Liver (tissue), 9 donors: Measurements from ENCODE around the gene EXD3. TPM values are rescaled to one million over a fixed set of nuclear protein-coding genes. Genes with fewer than 3 reads are reported as not detected.

Experiments
- DNase-seq: peaks from one replicate; pipeline ENCODE4 v3.0.0-alpha.2; 2017; ENCODE audit warnings: low spot score
- H3K27ac ChIP-seq, 2 donors: one replicate each; pipeline ENCODE4 v1.7.0; 2013; ENCODE audit warnings: inconsistent platforms in 2 of 2, low read length in 2 of 2, control low read depth in 1 of 2, low read depth in 1 of 2, mild to moderate bottlenecking in 1 of 2
- H3K27me3 ChIP-seq, 4 donors: one replicate each; pipeline versions ENCODE4 v1.6.1 to v1.7.0; 2013; ENCODE audit warnings: low read length in 3 of 4, inconsistent platforms in 1 of 4, mild to moderate bottlenecking in 1 of 4, moderate library complexity in 1 of 4; ENCODE audit not compliant: control insufficient read depth in 4 of 4, insufficient read depth in 4 of 4
- H3K36me3 ChIP-seq, 4 donors: one replicate each; pipeline versions ENCODE4 v1.6.1 to v1.7.0; 2013; ENCODE audit warnings: low read length in 3 of 4, mild to moderate bottlenecking in 3 of 4, low read depth in 1 of 4, moderate library complexity in 1 of 4; ENCODE audit not compliant: control insufficient read depth in 4 of 4, insufficient read depth in 3 of 4
- H3K4me1 ChIP-seq, 4 donors: one replicate each; pipeline versions ENCODE4 v1.6.1 to v1.7.0; 2013; ENCODE audit warnings: low read length in 3 of 4, mild to moderate bottlenecking in 3 of 4, moderate library complexity in 1 of 4; ENCODE audit not compliant: control insufficient read depth in 4 of 4, insufficient read depth in 4 of 4
- H3K4me3 ChIP-seq, 3 donors: one replicate each; pipeline versions ENCODE4 v1.6.1 to v1.7.0; 2013; ENCODE audit warnings: low read length in 3 of 3, control low read depth in 1 of 3, low read depth in 1 of 3, mild to moderate bottlenecking in 1 of 3
- H3K9ac ChIP-seq, 2 donors: one replicate each; pipeline ENCODE4 v1.7.0; 2013; ENCODE audit warnings: low read length in 2 of 2, mild to moderate bottlenecking in 2 of 2, moderate library complexity in 2 of 2, control low read depth in 1 of 2, low read depth in 1 of 2
- H3K9me3 ChIP-seq, 4 donors: one replicate each; pipeline versions ENCODE4 v1.6.1 to v1.7.0; 2013; ENCODE audit warnings: low read length in 3 of 4; ENCODE audit not compliant: control insufficient read depth in 4 of 4
- EGR1 ChIP-seq, 2 donors: IDR thresholded peaks; 2 replicates each; pipeline ENCODE4 v1.6.1; 2016 to 2018; ENCODE audit warnings: antibody characterized with exemption in 2 of 2, low read depth in 2 of 2
- FOXA1 ChIP-seq: IDR thresholded peaks from 2 replicates; pipeline ENCODE4 v1.6.1; 2016; ENCODE audit warnings: antibody characterized with exemption
- FOXA2 ChIP-seq: IDR thresholded peaks from 2 replicates; pipeline ENCODE4 v1.6.1; 2016; ENCODE audit warnings: antibody characterized with exemption
- GABPA ChIP-seq, 2 donors: IDR thresholded peaks in 1 of 2; conservative IDR thresholded peaks in 1 of 2; 2 replicates each; pipeline ENCODE4 v1.6.1; 2016; ENCODE audit warnings: antibody characterized with exemption in 2 of 2, mild to moderate bottlenecking in 1 of 2, moderate library complexity in 1 of 2
- HNF4A ChIP-seq, 2 donors: conservative IDR thresholded peaks; 2 replicates each; pipeline ENCODE4 v1.6.1; 2016; ENCODE audit warnings: antibody characterized with exemption in 2 of 2, mild to moderate bottlenecking in 2 of 2
- HNF4G ChIP-seq: IDR thresholded peaks from 2 replicates; pipeline ENCODE4 v1.6.1; 2016; ENCODE audit warnings: antibody characterized with exemption
- JUND ChIP-seq, 2 donors: IDR thresholded peaks; 2 replicates each; pipeline ENCODE4 v1.6.1; 2016; ENCODE audit warnings: antibody characterized with exemption in 2 of 2
- NR2F2 ChIP-seq: IDR thresholded peaks from 2 replicates; pipeline ENCODE4 v1.6.1; 2016; ENCODE audit warnings: antibody characterized with exemption
- RAD21 ChIP-seq, 2 donors: IDR thresholded peaks; 2 replicates each; pipeline ENCODE4 v1.6.1; 2016; ENCODE audit warnings: antibody characterized with exemption in 2 of 2, mild to moderate bottlenecking in 2 of 2
- RXRA ChIP-seq, 2 donors: IDR thresholded peaks; 2 replicates each; pipeline ENCODE4 v1.6.1; 2017 to 2018; ENCODE audit warnings: antibody characterized with exemption in 2 of 2, mild to moderate bottlenecking in 1 of 2
- SP1 ChIP-seq: IDR thresholded peaks from 2 replicates; pipeline ENCODE4 v1.6.1; 2018; ENCODE audit warnings: antibody characterized with exemption, mild to moderate bottlenecking
- YY1 ChIP-seq: IDR thresholded peaks from 2 replicates; pipeline ENCODE4 v1.6.1; 2016; ENCODE audit warnings: antibody characterized with exemption, mild to moderate bottlenecking
- WGBS: extraction: QIAGEN DNeasy Blood & Tissue Kit; methylation state at CpG from one replicate; pipeline ENCODE4 v1.1.7; 2013; 5-methylcytosine and 5-hydroxymethylcytosine counted together
- polyA plus RNA-seq, 2 donors: library from polyadenylated mRNA; stranded (reverse) in 1 of 2; unstranded in 1 of 2; fragments of 200-250 nt in 1 of 2; fragments of >200 nt in 1 of 2; fragmentation: Nextera tagmentation in 1 of 2; extraction: Ambion mirVana in 1 of 2; gene quantifications; one replicate each; pipeline versions ENCODE4 v1.2.1 to v1.2.3, GENCODE V29; 2013 to 2015
- total RNA-seq, 2 donors: library from RNA; depleted of rRNA; stranded (reverse); fragments of >200 nt; gene quantifications; one replicate each; pipeline ENCODE4 v1.2.3, GENCODE V29; 2014
- TF ChIP-seq, protein P1 (sequence below): IDR thresholded peaks from 2 replicates; pipeline ENCODE4 v1.6.1; 2016; ENCODE audit warnings: antibody characterized with exemption
- TF ChIP-seq, protein P2 (sequence below): IDR thresholded peaks from 2 replicates; pipeline ENCODE4 v1.6.1; 2016; ENCODE audit warnings: antibody characterized with exemption, mild to moderate bottlenecking
- TF ChIP-seq, protein P3 (sequence below): IDR thresholded peaks from 2 replicates; pipeline ENCODE4 v1.6.1; 2016; ENCODE audit warnings: antibody characterized with exemption
- TF ChIP-seq, protein P4 (sequence below): fragments of 150-350 bp; IDR thresholded peaks from 2 replicates; pipeline ENCODE4 v1.5.1; 2017; ENCODE audit warnings: improper control_type of control experiment, low read depth, low read length; ENCODE audit not compliant: missing input control
- TF ChIP-seq, protein P5 (sequence below): IDR thresholded peaks from 2 replicates; pipeline ENCODE4 v1.6.1; 2016; ENCODE audit warnings: antibody characterized with exemption
- donor health status: healthy.
- donor health status: healthy.
- donor health status: healthy.
- donor health status: healthy.
- donor health status: healthy.

Gene EXD3
- total and polyA plus RNA-seq, 4 donors: 2.5 to 6.7 (median 3.7) TPM

DNA sequence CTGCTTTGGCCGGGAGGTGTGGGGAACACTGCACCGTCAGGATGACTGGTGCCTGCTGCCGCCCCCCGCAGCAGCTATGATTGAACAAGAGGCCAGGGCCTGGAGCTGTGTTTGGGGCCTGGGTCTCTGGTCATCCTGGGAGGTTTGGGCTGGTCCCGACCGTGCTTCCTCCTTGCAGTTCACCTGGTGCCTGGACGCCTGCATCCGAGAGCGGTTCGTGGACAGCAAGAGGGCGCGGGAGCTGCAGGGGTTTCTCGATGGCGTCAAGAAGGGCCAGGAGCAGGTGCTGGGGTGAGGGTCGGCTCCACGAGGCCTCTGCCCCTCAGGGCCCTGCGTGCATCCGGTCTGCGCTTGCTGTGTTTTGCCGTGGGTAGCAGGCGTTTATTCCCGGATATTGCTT is 158.9 kb downstream of the EXD3 start:
- TF ChIP-seq, protein P1, sequence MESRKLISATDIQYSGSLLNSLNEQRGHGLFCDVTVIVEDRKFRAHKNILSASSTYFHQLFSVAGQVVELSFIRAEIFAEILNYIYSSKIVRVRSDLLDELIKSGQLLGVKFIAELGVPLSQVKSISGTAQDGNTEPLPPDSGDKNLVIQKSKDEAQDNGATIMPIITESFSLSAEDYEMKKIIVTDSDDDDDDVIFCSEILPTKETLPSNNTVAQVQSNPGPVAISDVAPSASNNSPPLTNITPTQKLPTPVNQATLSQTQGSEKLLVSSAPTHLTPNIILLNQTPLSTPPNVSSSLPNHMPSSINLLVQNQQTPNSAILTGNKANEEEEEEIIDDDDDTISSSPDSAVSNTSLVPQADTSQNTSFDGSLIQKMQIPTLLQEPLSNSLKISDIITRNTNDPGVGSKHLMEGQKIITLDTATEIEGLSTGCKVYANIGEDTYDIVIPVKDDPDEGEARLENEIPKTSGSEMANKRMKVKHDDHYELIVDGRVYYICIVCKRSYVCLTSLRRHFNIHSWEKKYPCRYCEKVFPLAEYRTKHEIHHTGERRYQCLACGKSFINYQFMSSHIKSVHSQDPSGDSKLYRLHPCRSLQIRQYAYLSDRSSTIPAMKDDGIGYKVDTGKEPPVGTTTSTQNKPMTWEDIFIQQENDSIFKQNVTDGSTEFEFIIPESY: no peak
- TF ChIP-seq RXRA (IDR thresholded peaks at IDR 0.05): no peak
- TF ChIP-seq, protein P2, sequence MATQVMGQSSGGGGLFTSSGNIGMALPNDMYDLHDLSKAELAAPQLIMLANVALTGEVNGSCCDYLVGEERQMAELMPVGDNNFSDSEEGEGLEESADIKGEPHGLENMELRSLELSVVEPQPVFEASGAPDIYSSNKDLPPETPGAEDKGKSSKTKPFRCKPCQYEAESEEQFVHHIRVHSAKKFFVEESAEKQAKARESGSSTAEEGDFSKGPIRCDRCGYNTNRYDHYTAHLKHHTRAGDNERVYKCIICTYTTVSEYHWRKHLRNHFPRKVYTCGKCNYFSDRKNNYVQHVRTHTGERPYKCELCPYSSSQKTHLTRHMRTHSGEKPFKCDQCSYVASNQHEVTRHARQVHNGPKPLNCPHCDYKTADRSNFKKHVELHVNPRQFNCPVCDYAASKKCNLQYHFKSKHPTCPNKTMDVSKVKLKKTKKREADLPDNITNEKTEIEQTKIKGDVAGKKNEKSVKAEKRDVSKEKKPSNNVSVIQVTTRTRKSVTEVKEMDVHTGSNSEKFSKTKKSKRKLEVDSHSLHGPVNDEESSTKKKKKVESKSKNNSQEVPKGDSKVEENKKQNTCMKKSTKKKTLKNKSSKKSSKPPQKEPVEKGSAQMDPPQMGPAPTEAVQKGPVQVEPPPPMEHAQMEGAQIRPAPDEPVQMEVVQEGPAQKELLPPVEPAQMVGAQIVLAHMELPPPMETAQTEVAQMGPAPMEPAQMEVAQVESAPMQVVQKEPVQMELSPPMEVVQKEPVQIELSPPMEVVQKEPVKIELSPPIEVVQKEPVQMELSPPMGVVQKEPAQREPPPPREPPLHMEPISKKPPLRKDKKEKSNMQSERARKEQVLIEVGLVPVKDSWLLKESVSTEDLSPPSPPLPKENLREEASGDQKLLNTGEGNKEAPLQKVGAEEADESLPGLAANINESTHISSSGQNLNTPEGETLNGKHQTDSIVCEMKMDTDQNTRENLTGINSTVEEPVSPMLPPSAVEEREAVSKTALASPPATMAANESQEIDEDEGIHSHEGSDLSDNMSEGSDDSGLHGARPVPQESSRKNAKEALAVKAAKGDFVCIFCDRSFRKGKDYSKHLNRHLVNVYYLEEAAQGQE: no peak
- no peak for TF ChIP-seq RAD21 (IDR thresholded peaks at IDR 0.05)
- no peak for TF ChIP-seq NR2F2
- TF ChIP-seq, protein P3, sequence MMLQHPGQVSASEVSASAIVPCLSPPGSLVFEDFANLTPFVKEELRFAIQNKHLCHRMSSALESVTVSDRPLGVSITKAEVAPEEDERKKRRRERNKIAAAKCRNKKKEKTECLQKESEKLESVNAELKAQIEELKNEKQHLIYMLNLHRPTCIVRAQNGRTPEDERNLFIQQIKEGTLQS: no peak
- TF ChIP-seq EGR1 (IDR thresholded peaks at IDR 0.05; ENCODE audit: low read depth in 2 of 2): no peak
- TF ChIP-seq FOXA1: no peak
- no peak for TF ChIP-seq JUND (IDR thresholded peaks at IDR 0.05)
- no peak for TF ChIP-seq YY1
- TF ChIP-seq HNF4A (conservative IDR thresholded peaks at IDR 0.05): no peak
- TF ChIP-seq HNF4G: no peak
- no peak for TF ChIP-seq SP1
- TF ChIP-seq, protein P4, sequence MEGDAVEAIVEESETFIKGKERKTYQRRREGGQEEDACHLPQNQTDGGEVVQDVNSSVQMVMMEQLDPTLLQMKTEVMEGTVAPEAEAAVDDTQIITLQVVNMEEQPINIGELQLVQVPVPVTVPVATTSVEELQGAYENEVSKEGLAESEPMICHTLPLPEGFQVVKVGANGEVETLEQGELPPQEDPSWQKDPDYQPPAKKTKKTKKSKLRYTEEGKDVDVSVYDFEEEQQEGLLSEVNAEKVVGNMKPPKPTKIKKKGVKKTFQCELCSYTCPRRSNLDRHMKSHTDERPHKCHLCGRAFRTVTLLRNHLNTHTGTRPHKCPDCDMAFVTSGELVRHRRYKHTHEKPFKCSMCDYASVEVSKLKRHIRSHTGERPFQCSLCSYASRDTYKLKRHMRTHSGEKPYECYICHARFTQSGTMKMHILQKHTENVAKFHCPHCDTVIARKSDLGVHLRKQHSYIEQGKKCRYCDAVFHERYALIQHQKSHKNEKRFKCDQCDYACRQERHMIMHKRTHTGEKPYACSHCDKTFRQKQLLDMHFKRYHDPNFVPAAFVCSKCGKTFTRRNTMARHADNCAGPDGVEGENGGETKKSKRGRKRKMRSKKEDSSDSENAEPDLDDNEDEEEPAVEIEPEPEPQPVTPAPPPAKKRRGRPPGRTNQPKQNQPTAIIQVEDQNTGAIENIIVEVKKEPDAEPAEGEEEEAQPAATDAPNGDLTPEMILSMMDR: no peak
- TF ChIP-seq, protein P5, sequence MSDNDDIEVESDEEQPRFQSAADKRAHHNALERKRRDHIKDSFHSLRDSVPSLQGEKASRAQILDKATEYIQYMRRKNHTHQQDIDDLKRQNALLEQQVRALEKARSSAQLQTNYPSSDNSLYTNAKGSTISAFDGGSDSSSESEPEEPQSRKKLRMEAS: no peak
- no peak for TF ChIP-seq FOXA2
- TF ChIP-seq GABPA (IDR thresholded peaks at IDR 0.05 in 1 of 2, conservative IDR thresholded peaks at IDR 0.05 in 1 of 2): no peak
- DNase-seq: no peak
- Histone ChIP-seq H3K9ac (no peak overlapping the region), H3K36me3 (peaks cover 5 to 13% (median 11%) of the 10 kb centered on the region in 4 donors), H3K27ac (no peak overlapping the region), H3K9me3 (no peaks in the 10 kb centered on the region), H3K4me1 (peaks cover 5 to 25% (median 16%) of the 10 kb centered on the region in 4 donors), H3K4me3 (no peak overlapping the region), H3K27me3 (no peaks in the 10 kb centered on the region)
- WGBS: 96% methylated on average over 22 of the region's 22 CpGs

DNA sequence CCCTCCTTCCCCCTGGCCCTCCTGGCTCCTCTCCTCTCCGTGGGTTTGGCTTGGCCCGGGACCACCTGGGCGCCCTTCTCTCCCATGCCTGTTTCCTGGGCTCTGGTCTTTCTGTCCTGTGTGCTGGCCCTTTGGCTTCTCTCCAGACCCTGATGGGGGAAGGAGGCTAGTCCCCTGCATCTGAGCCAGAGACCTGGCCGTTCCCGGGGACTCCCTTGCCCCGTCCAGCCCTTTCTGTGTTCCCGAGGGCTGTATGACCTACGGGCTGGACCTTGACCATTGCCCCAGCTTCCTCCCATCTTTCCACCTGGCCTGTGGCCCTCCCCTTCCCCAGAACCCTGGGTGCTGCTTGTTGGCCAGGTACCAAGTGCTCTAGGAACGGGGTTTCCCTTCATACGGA is 159.5 kb downstream of the EXD3 start:
- TF ChIP-seq HNF4A (conservative IDR thresholded peaks at IDR 0.05) (peak; percentile 10 to 30), RXRA (IDR thresholded peaks at IDR 0.05) (no peak), HNF4G (no peak), NR2F2 (no peak)
- no peaks in the 10 kb centered on the region for H3K9me3 ChIP-seq
- no peak overlapping the region for H3K27ac ChIP-seq
- no peak for DNase-seq
- H3K27me3 ChIP-seq: no peaks in the 10 kb centered on the region
- peaks cover 5 to 20% (median 10%) of the 10 kb centered on the region in 4 donors for H3K4me1 ChIP-seq
- peaks cover 10 to 16% (median 12%) of the 10 kb centered on the region in 4 donors for H3K36me3 ChIP-seq
- no peak overlapping the region for H3K4me3 ChIP-seq
- no peak overlapping the region for H3K9ac ChIP-seq
- 56% methylated on average over 10 of the region's 10 CpGs for WGBS
